NCI-H146 (cell line): ENCODE measurements around the gene SRA1.
A peak's percentile ranks its signal among the peaks of the same experiment; 100 is the strongest.
"Not testable (repeated sequence)": the region's sequence is repeated elsewhere in the genome, so short reads cannot be mapped to it uniquely, and the experiment has no call there.

ENCODE experiments used
- DNase-seq: peaks from one replicate; lab custom pipeline; 2025; lab: John Stamatoyannopoulos, UW

Gene SRA1

DNA sequence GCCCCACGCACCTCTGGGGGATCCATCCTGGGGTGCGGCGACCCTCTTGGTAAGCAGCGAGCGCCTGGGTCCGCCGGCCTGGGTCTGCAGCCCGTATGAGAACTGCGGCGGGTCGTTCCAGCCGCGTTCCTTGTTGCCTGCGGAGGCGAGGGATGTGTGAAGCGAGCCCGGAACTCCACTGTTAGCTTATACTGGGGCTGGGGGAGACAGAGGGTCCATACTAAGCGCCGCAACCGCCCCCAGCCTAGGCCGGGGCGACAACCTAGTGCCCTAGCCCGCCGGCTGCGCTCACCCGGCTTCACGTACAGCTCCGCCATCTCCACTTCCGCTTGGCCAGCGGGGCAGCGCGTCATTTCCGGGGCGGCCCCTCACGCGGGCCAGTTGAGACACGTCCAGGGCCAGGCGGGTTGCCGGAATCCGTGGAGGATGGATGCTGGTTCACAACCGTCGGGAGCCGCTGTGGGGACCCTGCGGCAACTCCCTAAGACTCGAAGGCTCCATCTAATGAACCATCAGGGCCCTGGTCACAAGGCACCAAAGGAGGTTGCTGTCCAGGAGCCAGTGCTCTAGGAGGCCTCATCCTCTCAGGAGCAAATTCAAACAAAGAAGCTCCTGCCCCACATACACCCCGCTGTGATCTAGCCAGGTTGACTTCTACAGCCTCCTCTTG, at the start of gene SRA1:
TSS of gene SRA1 (minus strand) at position 338 of the 670 bp plus-strand sequence. CDS start at position 317, 21 bp downstream.
- peak; percentile 88 for DNase-seq

DNA sequence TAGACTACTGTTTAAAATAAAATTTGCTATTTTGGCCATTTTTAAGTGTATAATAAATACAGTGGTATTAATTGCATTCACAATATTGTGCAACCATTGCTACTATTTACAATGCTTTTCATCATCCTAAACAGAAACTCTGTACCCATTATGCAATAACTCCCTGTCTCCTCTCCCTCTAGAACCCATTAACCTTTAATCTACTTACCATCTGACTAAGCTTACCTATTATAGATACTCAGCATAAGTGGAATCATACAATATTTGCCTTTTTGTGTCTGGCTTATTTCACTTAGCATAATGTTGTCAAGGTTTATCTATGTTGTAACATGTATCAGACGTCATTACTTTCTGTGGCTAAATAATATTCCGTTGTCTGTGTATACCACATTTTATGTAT, 49.8 kb upstream of the SRA1 start:
- DNase-seq = no peak

DNA sequence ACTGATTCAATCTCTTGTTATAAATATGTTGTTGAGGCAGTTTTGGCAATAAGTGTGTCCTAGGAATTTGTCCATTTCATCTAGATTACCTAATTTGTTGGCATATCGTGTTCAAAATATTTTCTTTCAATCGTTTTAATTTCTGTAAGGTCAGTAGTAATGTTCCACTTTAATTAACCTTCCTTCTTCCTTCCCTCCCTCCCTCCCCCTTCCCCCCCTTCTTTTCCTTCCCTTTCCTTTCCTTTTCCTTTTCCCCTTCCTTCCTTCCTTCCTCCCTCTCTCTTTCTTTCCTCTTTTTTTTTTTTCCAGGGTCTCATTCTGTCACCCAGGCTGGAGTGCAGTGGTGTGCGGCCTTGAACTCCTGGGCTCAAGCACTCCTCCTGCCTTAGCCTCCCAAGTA, 48.6 kb upstream of the SRA1 start:
- no peak for DNase-seq

DNA sequence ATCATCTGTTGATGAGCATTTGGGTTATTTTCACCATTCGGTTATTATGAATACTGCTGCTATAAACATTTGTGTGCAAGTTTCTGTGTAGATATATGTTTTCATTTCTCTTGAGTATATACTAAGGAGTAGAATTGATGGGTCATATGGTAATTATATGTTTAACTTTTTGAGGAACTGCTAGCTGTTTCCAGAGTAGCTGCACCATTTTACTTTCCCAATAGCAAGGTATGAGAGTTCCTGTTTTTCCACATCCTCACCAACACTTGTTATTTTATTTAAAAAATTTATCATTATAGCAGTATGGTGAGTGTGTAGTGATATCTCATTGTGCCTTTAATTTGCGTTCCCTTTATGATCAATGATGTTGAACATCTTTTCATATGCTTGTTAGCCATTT, 46.5 kb upstream of the SRA1 start:
- DNase-seq = no peak

DNA sequence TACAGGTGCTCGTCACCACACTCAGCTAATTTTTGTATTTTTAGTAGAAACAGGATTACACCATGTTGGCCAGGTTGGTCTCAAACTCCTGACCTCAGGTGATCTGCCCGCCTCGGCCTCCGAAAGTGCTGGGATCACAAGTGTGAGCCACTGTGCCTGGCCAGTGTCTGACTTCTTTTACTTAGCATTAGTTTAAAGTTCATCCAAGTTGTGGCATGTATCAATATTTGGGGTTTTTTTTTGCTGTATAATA, 46.1 kb upstream of the SRA1 start:
- DNase-seq = not testable (repeated sequence)

DNA sequence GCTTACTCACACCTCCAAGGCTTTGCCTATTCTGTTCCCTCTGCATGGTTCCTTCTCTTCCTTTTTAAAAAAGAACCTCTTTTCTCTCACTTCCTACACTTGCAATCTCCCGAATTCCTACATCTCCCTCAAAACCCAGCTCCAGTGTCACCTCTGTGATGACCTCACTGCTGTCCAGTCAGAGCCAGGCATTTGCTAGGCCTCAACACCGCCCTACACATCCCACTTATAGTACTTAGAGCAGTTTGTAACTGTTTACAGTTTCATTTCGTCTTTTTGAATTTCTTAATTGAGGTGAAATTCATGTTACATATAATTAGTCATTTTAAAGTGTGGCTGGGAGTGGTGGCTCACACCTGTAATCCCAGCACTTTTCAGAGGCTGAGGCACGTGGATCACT, 44.9 kb upstream of the SRA1 start:
- no peak for DNase-seq

DNA sequence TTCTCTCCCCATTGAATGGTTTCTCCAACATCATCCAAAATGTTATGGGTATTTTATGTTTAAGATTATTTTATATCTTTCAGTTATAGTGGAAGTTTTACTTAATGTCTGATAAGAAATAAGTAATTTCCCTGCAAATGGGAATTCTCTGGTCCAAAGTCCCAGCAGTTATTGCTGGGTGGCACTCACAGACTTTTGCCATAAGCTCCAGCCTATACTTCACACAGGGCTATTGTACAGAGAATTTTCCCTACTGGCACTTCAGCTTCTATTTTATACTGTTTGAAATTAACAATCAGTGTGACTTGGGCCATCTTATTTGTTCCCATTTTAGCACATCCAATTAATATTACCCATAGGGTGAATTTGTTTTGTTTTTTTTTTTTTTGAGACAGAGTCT, 42.8 kb upstream of the SRA1 start:
- DNase-seq = no peak

DNA sequence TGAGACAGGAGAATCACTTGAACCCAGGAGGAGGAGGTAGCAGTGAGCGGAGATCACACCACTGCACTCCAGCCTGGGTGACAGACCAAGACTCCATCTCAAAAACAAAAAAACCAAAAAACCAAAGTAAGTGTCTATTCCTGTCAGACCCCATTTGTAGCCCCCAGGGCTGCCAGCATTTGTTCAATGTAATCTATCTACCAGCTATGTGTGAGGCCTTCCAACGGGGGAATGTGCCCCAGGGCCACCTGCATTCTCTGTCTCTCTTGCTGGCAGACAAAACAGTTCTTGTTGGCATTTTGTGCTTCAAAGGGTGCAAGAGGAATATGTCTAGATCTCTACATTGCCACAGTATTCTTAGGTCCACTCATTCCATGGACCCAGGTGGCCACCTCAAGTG, 41.6 kb upstream of the SRA1 start:
- DNase-seq = no peak

DNA sequence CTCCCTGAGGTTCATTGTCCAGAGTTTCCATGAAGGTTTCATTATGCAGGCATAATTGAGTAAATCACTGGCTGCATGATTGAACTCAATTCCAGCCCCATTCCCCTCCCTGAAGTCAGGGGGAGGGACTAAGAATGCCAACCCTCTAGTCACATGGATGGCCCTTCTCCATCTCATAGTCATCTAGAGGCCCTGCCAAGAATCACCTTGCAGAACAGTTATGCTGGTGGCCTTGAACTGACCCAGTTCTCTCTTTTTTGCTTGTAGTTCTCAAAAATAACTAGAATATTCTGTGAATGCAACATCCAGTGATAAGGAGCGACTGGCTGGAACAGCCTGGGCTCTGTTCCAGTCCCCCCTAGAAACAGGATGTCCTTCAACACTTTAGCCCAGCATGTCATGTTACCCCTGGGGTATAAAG, 39.1 kb upstream of the SRA1 start:
- DNase-seq = no peak

DNA sequence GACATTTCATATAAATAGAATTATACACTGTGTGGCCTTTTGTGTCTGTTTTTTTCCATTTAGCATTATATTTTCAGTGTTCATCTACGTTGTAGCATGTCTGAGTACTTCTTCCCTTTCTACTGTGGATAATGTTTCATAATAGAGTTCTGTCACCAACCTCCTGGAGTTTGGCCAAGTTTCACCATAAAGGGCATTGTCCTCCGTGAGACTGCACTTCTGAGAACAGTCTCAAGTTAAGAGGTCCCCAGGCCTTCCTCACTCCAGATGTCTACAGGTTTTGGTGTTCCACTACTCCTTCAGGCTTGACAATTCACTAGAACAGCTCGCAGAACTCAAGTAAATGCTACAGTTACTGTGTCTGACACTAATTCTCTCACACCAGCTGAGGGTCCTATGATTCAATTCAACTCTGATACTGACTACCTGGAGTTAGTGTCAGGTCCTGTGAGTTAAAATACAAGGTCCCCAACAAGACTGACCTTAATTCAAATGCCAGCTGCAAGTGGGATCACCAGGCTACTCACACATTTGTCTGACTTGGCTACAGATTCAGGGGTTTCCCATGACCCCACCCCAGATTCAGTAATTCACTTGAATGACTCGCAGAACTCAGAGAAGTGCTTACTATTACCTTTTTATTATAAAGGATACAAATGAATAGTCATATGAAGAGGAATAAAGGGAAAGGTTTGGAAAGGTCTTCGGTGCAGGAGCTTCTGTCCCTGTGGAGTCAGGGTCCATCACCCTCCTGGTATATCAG, 38.4 kb upstream of the SRA1 start:
- DNase-seq = no peak

DNA sequence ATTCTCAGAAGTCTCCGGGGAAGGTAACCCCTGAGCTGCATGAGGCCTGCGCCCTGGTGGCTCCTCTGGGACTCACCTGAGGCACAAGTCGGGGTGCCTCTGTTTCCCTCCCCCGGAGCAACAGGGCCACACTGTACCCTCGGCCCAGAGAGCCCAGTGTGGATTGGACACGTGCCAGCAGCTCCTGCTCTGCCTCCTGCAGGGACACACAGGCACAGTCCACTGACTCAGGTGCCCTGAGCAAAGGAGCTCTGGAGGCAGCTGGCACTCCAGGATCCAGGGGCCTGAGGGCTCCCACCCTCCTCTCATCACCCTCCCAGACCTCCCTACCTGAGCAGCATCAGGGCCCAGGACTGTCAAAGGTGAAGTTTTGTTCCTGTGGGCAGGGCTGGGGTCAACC, 36.9 kb upstream of the SRA1 start:
- no peak for DNase-seq

DNA sequence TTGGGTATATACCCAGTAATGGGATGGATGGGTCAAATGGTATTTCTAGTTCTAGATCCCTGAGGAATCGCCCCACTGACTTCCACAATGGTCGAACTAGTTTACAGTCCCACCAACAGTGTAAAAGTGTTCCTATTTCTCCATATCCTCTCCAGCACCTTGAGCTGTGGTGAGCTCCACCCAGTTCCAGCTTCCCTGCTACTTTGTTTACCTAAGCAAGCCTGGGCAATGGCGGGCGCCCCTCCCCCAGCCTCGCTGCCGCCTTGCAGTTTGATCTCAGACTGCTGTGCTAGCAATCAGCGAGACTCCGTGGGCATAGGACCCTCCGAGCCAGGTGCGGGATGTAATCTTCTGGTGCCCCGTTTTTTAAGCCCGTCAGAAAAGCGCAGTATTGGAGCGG, 35.8 kb upstream of the SRA1 start:
- not testable (repeated sequence) for DNase-seq

DNA sequence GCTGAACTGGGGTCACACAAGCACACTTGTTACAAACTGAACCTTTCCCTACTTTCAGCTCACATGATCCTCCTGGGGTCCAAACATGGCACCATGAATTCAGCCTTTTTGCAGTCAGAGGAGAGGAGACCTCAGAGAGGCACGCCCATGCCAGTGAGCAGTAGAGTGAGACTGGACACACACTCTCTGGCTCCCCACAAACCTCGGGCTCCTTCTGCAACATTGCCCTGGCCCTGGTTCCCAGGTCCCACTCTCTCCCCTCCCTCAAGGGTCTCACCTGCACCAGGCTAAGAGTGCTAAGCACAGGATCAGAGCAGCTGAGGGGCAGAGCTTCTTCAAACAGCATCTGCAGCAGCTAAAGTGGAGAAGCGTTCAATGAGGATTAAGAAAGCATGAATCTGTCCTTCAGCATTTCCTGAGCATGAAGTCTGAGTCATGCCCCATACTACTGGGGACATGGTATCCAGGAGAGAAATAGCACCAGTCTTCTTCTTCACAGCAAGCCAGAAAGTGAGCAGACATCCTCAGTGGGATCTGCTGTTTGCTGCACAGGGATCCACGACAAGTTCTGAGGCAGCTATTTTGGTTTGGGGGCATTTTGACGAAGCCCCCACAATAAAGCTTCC, 34.6 kb upstream of the SRA1 start:
- DNase-seq = no peak

DNA sequence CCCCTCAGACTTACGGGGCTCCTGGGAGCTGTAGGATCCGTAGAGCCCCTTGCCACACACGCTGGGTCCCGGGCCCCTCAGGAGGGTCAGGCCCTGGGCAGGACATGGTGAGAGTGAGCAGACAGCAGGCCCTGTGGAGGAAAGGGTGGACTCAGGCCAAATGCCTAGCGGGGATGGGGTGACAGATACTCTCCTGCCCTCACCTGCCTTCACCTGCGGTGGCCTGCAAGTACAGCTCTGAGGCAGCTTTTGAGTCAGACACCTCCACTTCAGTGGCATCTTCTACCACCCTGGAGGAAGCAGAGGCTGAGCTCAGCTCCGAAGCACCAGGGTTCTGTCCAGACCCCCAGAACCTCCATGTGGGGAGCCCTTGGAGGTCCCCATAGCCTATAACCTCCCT, 33.6 kb upstream of the SRA1 start:
- DNase-seq = no peak

DNA sequence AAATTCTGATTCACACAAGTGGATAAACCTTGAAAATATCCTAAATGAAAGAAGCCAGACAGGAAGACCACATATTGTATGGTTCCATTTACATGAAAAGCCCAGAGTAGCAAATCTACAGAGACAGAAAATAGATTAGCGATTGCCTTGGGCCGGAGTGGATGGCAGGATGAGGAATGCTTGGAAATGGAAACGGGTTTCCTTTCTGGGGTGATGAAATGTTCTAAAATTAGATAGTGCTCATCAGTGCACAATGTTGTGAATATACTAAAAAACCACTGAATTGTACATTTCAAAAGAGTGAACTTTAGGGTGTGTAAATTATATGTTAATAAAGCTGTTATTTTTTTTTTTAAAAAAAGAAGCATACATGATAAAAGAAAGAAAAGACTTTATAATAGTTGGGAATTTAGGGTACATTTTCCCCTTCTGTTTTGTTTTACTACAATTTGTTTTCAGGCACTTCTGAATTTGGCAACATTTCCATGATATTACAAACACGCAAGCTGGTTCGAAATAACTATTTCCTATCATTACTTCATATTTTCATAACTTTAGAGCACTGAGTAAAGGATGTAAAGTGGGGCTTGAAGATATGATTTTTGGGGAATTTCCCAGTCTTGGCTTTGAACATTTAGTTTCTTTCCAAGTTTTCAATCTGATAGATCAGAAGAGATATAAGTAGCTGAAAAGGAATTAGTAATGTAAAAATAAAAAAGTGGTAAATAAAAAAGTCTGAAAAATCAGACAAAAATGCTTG, 31.2 kb upstream of the SRA1 start:
- no peak for DNase-seq

DNA sequence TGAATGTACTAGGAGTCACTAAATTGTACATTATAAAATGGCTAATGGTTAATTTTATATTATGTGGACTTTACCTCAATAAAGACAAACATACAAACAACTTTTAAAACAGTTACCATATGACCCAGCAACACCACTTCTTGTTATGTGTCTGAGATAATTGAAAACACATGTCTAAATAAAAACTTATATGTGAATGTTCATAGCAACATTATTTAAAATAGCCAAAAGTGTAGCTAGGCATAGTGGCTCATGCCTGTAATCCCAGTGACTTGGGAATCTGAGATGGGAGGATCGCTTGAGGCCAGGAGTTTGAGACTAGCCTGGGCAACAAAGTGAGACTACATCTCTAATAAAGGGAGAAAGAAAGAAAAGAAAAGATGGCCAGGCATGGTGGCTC, 30.2 kb upstream of the SRA1 start:
- no peak for DNase-seq

DNA sequence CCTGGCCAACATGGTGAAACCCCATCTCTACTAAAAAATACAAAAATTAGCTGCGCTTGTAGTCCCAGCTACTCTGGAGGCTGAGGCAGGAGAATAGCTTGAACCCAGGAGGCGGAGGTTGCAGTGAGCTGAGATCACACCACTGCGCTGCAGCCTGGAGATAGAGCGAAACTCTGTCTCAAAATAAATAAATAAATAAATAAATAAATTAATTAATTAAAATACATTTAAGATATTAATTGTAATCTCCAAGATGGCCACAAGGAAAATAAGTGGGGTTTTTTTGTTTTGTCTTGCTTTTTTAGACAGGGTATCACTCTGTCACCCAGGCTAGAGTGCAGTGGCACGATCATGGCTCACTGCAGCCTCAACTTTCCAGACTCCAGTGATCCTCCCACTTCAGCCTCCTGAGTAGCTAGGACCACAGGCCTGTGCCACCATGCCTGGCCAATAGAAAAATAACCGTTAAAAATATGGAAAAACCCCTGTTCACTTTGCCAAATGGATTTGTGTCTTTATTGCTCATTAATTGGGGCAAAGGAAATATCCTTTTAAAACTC, 22.0 kb upstream of the SRA1 start:
- not testable (repeated sequence) for DNase-seq

DNA sequence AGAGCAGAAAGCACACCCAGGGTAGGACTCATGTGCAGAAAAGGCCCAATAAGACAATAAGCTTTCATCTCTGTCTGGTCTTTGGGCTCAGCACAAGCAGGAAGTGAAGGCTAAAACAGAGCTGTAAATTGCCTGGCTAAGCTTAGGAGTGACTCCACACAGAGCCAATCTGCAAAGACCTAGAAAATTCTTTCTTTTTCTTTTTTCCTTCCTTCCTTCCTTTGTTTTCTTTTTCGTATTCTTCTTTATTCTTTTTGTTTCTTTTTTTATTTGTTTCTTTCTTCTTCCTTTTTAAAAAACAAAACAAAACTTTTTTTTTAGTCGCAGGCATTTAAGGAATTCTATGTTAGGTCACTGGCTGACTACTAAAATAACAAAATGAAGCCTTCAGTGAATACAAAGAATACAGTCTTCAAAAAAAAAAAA, 19.5 kb upstream of the SRA1 start:
- DNase-seq = no peak

DNA sequence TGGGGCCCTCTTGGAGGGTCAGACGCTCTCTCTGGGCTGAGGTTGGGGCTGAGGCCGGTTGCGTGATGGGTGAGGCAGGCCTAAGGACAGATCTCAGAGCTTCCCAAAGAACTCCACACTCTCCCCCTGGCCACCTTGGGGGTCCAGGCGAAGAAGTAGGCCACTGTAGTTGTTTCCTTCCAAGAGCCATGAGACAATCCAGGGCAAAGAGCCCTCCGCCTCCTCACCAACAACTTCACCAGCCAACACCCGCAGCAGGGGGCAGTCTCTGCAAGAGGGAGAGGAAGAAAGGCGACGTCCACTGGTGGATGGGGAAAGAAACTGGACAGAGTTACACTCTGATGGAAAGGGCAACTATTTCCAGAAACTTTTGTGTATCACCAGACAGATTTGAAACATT, 18.0 kb upstream of the SRA1 start:
- DNase-seq = no peak

DNA sequence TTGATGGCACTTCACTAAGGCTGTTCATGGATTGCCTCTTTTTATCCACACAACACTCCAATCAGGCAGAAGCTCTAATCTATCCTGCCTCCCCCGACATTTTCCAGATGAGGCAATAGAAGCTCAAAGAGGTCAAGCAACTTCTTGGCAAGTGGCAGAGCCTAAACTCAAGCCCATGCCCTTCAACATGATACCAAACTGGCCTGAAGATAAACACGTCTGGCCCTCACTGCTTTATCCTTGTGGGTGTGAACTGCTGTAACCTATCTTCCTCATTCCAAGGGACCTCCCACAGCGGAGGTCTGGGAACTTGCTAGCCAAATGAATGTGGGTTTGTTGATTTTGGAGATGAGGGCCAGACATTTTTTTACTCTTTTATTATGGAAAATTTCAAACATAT, 16.9 kb upstream of the SRA1 start:
- no peak for DNase-seq

DNA sequence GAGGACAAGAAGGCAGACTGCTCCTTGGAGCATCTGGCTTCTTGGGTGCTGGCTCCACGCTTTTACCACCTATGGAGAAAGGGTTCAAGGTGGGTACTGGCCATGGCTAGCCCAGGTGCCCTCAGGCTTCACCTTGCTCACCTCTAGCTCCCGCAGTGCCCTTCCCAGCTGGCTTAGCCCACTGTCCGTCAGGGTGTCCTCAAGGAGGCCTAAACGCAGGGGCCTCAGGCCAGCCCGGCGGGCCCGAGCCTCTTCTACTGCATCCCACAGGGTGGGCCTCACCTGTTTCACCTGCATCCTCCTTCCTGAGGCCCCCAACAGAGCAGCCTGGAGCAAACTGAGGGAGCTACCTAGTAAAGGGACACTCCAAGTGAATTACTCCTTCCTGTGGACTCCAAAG, 16.4 kb upstream of the SRA1 start:
- DNase-seq = no peak

DNA sequence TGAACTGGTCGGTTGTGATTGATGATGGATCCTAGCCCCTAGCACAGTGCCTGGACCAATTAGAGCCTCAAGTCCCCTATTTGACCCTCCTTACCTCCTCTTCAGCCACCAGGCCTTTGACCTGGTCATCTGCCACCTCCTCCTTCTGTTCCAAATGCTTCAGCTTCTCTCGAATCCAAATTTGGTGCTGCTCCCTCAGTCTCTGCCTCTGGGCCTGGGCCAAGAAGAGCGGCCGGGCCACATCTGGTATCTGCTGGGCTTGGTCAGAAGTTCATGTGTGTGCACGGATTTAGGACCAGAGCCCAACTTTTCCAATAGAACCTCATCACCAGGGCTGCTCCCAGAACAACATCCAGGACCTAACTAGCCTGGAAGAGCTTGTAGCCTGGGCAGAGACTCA, 13.8 kb upstream of the SRA1 start:
- DNase-seq = no peak

DNA sequence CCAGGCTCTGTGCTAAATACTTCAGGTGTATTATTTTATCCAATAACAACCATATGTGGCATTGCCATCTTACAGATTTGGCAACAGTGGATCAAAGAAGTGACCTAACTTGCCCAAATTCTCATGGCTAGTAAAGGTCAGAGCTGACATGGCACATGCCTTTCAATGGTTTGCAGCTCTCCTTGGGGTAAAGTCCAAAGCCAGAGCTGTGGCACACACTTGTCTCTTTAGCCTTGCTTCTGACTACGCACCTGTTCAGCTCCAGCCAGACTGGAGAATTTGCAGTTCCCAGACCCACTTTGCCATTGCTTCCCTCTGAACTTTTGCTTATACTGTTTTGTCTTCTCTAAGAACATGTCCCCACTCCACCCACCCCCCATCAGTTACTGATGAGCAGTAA, 13.2 kb upstream of the SRA1 start:
- no peak for DNase-seq
